ENCODE results near the gene TMC3.

GRCh38 chr15:81288040-81288439, 86.0 kb downstream of the TMC3 start:
- TF ChIP-seq EZH2 (IDR thresholded peaks at IDR 0.05; ENCODE audit: low read depth) (no peak), CTCF (conservative IDR thresholded peaks at IDR 0.05) (no peak)
